HG03571 (cell line): ENCODE data around the gene SMCO4.

ENCODE experiments used
- ATAC-seq: cut with Tn5 transposase; IDR thresholded peaks from one replicate; pipeline ENCODE4 v1.9.1; 2021; ENCODE audit not compliant: unreplicated experiment

Gene SMCO4

DNA sequence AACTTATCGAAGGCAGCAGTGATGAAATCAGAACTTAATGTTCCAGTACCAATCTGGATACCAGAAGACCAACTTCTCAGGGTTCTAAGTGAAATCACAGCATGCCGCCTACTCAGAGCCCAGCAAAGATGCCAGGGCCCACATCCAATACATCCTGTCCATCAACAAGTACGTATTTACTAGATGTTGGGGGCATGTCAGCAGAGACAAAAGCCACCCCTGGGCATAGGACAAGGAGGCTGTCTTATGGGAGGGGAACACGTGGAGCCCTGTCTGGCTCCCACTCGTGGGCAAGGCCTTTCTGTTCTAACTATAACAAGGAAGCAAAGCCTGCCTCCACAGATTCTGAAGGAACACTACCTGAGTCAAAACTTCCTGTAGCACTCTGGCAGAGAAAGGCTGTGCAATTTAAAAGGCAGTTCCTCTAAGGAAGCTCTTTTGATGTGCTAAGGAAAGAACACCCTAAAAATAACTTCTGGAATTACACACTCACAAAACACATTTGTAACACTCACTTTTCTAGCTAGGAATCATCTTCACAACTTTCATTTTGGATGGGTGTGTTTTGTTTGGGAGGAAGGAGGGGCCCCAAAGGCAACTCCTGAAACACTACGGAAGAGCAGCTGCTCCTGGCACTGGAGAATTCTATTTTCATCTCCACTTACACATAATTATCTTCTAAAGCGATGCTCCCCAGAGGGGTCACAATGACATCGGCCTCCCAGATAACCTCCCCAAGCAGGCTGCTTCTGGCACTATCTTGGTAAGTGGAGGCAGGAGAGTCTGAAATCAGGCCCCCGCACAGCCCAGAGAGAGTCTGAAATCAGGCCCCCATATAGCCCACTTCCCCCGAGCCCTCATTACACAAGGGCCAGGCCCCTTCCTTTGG lies 14.2 kb downstream of the SMCO4 start:
- ATAC-seq = no peak

DNA sequence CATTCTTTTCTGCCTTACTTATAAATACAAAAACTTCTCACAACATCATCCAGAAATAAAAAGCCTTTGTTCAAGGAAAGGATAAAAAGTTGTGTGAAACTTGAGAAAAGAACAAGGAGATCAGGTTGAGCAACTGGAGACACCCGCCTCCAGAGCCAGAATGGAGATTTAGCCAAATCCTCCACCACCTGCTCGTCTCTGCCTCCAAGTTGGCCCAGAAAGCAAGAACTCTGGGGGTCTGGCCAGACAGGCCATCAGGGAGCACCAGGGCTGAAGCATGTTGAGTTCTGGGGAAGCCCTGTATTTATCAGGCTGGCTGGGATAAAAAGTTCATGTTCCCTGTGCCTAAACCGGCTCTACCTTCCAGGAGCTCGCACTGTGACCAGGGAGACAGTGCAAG lies 14.9 kb downstream of the SMCO4 start:
- ATAC-seq = no peak

DNA sequence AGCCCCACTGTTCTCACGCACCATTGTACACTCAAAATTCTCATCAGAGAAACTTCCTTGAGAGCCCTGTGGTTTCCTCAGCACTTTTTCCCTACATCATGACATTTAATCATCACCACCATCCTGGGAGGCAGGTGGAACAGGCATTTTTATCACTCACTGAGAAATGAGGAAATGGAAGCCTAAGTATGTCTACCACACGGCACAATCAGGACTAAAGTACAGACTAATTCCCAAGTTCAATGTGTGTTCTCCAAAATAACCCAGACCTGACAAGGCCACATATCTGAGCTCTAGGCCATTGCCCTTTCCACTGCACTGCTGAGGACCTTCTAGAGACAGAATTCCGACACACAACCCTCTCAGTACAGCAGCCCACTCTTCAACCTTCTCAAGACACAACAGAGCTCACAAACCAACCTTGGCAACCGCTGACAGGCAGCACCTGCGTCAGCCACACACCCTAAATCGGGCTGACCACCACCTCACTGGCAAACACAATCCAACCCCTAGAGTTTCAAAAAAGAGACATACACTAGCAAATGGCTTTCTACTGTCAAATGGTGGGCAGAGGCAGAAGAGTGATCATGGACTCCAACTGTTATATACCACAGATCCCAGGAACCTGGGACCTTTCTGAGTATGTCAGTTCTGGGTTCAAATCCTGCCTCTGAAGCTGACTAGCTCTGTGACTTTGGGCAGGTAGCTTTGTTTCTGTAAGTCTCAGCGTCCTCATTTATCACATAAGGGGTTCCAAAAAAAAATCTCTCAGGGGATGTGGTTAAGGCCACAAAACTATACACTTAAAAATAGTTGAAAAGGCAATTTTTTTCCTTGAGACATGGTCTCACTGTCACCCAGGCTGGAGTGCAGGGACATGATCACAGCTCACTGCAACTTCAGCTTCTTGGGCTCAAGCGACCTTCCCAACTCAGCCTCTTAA lies 16.3 kb downstream of the SMCO4 start:
- no peak for ATAC-seq

DNA sequence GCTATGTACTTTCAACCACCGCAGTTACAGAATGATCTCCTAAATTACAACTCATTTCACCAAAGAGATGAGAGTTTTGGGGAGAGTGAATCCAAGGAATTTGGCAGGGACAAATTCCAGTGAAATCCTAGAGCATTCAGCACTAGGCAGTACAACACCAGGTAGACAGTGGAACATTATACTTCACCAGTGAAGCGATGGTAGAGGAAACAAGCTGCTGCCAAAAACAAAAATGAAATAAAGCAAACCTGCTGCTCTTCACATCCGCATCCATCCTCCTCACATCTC lies 16.9 kb downstream of the SMCO4 start:
- ATAC-seq = no peak

DNA sequence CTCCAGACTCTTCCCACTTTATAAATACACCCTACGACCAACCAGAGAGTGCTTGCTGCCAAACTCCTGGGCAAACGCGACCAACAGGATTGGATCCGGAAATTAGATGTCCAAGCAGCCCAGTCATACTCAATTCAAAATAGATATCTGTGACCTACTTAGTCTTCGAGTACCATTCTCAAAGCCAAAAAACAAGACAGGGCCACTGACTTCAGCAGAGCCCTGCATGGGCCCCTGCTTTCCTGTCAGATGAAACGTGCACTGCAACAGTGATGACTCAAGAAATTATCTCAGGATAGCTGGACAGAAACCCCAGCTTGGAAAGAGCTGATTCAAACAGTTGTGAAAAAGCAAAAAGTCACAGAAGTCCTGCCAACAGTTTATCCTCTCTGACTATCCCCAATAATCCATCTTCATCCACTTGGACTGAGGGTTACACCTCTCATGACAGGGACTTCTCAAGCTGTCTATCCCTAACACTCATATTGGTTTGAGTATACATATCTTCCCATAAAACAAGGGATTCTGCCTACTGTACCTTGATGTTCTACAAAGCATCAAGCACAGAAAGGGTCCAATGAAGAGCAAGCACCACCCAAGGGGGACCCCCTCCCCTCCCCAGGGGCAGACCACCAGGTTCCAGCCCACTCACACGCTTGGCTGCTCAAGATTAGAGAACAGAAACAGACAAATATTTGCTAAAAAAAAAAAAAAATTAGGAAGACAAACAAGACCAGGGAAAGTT lies 17.4 kb downstream of the SMCO4 start:
- ATAC-seq = no peak

DNA sequence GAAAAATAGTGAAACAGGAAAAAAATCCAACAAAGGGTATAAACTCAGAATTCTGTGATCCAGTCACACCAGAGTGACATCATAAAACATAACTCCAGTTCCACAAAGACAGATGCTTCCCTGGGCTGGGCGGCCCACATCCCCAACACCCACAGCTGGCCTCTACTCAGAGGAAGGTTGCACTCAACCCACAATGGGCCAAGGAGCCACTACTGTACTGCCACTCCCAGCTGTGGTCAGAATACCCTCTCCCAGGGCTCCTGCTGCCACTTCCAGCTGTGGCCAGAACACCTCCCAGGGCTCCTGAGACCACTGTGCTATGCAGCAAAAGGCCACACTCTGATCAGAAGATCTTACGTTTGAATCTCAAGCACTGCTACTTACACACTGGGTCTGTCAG lies 18.3 kb downstream of the SMCO4 start:
- no peak for ATAC-seq

DNA sequence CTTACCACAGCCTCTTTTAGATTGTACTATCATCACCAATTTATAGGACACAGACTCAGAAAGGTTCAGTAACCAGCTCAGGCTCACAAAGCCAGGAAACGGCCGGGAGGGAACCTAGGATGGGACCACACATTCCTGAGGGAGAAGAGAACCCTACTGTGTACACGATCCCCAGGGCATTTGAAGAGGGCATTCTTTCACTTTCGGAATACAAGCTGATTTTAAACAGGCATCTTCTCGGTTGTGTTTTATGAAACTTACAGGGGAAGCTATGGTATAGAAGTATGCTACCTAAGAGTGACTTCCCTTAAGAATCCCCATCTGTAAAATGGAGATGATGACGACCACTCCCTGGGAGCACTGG lies 19.0 kb downstream of the SMCO4 start:
- ATAC-seq = peak; percentile 43

DNA sequence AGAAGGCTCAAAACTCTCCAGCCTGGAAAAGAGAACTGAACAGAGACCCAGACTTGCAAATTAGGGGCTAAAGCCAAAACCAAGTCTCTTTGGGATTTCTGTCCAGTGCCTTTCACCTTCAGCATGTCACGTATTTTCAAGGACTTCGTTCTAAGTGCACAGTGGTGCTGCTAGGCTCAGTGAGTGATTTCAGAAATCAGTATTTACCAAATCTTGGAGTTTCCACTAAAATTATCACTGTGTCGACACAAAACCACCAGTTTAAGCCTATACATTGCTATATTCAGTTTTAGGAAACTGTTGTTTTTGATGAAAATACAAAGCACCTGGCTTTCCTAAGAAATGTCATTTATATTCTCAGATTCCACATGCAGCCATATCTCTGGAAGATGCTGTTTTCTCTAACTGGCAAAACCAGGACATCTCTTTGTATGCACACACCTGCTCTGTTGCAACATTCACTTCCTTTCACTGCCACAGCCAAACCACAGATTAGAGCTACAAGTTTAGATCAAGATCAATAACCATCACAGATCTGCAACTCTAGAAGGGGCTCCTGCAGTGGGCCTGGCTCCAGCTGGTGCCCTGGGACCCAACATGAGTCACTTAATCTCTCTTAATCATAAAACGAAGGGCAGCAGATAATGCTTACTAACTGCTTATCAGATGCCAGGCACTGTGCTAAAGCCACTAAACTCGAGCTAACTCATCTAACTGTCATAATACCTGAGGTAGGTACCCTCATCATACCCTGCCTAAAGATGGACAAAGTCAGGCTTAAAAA lies 22.3 kb downstream of the SMCO4 start:
- ATAC-seq = no peak

DNA sequence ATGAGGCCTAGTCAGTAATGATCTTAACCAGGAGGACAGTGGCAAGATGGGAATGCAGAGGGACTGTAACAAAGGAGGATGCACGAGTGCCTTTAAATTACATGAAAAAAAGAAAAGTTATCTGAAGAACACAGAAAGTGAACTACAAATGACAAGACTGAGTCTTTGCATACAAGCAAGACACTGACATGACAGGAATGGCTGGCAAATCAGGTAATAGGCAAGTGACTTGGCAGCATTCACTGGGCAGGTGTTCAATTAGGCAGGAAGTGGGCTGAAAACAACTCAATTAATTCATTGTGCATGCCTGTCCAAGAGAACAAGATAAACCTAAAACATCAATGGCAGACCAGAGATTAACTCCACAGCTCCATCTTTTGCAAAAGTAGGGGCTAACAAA lies 24.0 kb downstream of the SMCO4 start:
- ATAC-seq = no peak

DNA sequence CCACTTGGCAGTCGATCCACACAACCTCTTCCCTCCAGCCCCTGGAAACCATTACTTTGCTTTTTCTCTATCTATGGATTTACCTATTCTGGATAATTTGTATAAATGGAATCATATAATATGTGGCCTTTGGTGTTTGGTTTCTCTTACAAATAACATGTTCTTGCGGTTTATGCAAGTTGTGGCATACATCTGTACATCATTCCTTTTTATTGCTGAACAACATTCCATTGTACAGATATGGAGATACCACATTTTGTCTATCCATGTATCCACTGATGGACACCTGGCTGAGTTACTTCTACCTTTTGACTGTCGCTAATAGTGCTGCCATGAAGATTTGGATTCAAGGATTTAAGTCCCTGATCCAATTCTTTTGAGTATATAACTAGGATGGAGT lies 25.1 kb downstream of the SMCO4 start:
- no peak for ATAC-seq

DNA sequence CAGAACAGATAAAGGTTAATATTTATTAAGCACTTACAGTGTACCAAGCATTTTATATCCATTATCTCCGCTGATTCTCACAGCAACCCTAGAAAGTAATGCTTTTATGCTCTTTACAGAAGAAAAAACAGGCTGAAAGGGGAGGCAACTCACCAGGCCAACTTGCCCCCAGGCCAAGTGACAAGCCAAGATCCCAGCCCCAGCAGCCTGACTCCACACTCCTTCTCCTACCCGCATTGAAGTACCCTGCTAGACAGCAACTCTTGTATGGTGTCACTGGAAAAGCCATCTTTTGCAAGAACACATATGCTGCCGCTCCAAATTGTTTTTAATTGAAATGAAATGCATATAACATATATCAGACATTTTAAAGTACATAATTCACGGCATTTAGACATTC lies 25.6 kb downstream of the SMCO4 start:
- ATAC-seq = no peak

DNA sequence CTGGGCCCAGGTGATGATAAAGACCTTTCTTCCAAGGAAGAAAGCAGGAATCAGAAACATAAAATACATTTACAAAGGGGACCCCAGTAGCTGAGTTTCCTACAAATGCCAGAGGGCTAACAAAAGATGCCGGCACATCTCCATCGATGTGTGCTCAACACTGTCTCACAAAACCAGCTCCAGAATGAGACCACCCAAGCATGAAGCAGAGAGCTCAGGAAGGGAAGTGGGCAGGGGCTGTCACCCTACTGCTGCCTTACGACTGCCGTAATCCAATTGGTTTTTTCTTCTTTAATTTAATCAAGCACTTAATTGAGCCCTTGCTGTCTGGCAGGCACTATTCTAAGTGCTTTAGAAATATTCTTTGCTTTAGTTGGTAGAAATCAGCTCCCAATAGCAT lies 26.1 kb downstream of the SMCO4 start:
- no peak for ATAC-seq

DNA sequence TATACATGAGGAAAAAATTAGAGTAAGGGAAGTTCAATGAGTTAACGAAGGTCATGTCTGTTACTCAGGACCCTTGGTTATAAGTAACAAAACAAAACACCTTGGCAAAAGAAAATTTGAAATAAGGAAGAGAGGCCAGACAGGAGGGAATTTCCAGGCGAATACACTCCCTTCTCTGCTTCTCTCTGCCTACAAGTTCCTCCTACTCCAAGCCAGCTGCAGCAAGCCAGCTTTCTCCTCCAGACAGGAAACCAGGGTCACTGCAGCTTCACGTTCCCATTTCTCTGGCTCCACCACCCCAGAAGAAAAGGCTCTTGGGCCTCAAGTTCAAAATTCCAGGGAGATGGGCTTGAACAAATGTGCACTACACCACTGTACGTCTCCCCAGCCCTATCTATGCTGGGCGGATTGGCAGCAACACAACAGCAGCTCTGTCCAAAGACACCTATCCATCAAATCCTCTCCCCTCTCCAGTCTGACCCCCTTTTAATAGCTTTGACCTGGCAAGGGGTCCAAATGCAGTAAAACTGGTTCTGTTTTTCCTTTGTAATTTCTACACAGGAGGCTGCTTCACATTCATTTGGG lies 27.7 kb downstream of the SMCO4 start:
- no peak for ATAC-seq

DNA sequence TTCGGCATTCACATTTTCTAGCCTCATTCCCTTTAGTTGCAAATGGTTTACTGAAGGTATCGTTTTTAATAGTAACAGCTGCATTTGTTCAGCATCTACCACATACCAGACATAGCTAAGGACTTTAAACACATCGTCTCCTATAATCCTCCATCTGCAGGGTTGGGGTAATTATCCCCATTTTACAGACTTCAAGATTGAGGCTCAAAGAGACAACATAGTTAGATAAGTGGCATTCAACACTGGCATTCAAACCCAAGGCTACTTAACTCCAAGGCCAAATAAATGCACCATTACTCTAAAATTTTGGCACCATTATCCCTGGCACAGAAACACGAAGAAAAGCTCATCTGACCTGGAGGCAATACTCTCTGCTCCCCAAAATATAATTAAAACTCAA lies 28.5 kb downstream of the SMCO4 start:
- ATAC-seq = no peak

DNA sequence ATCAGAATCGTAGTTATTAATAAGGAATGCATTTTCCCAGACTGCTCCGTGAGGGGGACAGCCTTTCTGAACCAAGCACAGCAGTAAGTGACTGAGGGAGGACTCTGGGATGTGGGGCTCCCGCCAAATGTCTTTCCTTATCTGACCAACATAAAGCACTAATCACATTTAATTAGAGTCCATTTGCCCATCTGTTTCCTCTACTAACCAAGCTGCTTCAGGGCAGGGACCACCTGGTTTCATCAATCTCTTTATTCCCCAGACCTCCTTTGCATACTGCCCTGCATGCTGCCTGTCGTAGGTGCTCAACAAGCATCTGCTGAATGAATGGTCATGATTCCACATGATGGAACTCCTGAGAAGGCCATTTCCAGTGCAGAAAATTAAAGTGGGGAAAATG lies 29.4 kb downstream of the SMCO4 start:
- no peak for ATAC-seq

DNA sequence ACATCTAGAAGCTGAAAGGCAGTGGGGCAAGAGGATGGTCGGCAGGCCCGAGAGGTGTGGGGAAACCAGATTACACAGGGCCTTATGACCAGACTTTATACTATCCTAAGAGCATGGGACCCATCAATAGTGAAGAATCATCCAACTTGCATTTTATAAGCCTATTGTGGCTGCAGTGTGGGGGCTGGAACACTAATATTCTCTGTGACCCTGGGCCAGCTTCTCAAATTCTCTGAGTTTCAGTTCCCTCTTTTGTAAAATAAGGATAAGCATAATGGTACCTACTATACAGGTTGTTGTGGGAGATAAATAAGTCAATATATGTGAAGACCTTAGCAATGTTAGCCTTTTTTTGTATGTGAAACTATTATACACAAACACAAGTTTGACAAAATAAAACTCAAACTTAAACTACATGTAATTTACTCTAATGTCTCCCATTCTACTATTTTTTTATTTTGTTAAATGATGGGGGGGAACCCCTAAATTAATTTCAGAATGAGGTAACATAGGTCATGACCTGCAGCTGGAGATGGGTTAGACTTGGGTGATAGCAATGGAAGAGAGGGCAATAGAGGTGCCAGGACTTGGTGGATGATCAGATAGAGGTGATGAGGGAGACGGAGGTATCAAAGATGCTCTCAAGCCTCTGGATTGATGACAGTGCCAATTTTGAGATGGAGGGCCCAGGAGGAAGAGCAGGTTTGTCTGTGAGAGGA lies 30.1 kb downstream of the SMCO4 start:
- peak; percentile 71 for ATAC-seq

DNA sequence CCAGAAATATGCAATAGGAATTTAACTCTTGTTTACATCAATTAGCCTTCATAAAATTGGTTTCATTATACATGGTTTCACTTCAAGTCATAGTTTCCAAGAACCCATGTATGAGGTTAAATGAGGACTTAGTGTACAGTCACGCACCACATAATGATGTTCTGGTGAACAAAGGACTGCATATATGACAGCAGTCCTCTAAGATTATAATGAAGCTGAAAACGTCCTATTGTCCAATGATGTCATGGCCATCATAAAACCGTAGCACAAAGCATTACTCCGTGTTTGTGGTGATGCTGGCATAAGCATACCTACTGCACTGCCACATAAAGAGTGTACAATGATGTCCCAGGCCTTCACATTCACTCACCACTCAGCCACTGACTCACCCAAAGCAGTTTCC lies 31.1 kb downstream of the SMCO4 start:
- peak; percentile 77 for ATAC-seq

DNA sequence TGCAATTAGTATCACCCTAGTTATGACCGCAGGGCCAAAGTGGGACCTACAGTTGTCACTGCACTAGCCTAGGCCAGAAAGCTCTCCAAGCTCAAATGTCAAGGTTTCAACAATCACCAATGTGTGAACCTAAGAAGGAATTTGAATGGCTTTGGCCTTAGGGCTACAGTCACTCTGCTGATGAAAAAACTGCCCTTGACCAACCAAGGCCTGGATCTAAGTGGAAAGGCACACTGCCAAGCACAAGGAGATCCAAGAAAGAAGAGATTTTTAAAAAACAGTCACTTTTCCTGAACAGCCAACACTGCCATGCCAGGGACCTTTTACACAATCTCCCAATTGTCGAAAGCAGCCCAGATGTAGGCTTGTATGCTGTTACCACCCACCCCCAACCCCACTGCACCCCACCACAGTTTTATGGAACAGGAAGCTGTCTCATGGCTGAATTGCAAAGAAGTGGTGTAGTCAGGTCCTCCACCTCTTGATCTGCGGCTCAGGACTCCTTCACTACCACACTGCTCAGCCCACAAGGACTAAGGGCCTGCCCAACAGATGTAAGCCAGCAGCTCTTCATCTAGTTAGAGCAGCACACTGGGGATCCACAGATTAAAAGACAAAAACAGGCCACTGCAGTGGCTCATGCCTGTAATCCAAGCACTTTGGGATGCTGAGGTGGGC lies 32.9 kb downstream of the SMCO4 start:
- no peak for ATAC-seq

DNA sequence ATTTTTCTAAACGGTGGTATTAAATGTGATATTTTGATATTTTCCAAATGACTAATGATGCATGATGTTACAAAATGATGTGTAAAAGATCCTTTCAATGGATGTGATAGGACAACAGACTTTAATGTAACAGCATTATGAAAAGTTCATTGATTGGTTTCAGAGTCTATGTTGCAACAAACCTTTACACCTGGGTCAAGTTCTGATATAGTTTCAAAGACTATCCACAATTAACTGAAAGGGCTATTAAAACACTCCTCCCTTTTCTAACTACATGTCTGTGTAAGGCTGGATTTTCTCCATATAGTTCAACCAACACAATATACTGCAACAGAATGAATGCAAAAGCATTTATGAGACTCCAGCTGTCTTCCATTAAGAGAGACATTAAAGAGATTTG lies 35.7 kb downstream of the SMCO4 start:
- ATAC-seq = no peak
